WI38 (cell line): ENCODE data around the gene UBR1.

Experiments used
- H3K4me3 ChIP-seq: 2 replicates; pipeline ENCODE4 v1.5.1; 2011; ENCODE audit warnings: low read depth, mild to moderate bottlenecking, control low read depth, low read length
- CTCF ChIP-seq: IDR thresholded peaks from 2 replicates; pipeline ENCODE4 v1.5.1; 2012; ENCODE audit warnings: low read depth, mild to moderate bottlenecking, control low read depth, low read length

Gene UBR1

DNA sequence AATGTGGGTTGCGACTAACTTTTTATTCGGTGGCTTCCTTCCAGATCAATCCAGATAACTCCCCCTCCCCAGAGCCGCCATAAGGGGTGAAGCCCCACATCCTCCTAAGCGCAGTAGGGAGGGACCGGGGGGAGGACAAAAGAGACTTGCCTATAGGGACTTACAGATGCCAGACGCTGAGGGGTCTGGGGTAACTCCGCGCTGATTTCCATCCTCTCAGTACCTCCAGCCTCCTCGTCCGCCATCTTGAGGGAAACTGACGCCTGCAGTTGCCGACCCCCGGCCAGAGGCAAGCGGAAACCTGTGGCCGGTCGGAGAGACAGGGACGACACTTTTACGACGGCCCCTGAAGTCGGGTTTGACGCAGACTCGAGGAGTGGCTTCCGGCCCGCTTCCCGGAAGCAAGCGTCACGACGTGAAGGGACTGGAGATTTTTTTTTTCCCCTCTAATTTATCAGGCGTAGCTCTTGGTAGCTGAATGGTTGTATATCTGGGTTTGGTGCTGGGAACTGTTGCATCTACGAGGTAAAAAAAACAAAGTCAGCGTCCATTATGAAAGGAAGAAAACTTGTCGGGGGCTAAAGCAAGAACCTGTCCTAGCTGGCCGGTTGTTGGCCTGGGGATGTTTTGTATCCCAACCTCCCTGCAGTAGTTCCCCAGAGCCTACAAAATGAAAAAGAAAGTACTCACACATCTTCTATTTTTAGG is at the start of gene UBR1:
Gene UBR1, minus strand, starts transcription at position 261 of the 708 bp plus-strand sequence. Its CDS starts 16 bp downstream, at position 245.
- peak within 1 kb of the TSS; percentile 99 for H3K4me3 ChIP-seq

GRCh38 chr15:43153269-43153668 is 47.4 kb upstream of the UBR1 start:
- H3K4me3 ChIP-seq: no peak overlapping the region
- TF ChIP-seq CTCF: no peak

More for the DNA sequence above, at the start of gene UBR1:
- TF ChIP-seq CTCF: no peak

- TF ChIP-seq CTCF: no peak
- H3K4me3 ChIP-seq: no peak overlapping the region
Observed at GRCh38 chr15:43151688-43152087, 45.9 kb upstream of the UBR1 start.

DNA sequence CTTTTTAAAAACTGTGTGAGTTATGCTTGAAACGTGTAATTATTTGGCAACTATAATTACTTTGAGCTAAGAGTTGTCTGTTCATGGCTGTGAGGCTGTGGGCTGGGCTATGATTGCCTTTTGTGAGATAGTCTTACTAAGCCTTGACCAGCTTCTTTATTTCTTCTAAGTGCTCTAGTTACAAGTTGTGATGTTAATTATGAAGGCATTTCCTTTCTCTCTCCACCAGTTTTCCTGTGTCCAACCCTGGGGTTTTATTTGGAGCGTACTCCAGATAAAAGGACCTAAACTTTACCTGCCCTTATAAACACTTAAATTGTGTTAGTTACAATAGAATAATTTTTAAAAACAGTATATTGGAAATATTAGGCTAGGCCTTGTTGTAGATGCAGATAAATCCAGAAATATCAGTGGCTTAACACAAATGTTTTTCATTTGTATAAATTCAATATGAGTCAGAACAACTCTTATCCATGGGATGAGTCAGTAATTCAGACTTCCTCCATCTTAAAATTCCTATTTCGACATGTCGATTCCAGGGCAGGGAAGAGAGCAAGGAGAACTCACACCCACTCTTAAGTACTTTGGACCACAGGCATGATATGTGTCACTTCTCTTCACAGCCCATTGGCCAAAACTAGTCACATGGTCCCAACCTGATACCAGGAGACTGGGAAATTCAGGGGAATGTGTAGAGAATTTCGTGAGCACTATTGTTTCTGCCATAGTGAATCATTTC is 44.5 kb upstream of the UBR1 start:
- no peak for TF ChIP-seq CTCF
- H3K4me3 ChIP-seq: no peak overlapping the region

- TF ChIP-seq CTCF: no peak
- H3K4me3 ChIP-seq: no peak overlapping the region
Observed at GRCh38 chr15:43146184-43146583, 40.3 kb upstream of the UBR1 start.

DNA sequence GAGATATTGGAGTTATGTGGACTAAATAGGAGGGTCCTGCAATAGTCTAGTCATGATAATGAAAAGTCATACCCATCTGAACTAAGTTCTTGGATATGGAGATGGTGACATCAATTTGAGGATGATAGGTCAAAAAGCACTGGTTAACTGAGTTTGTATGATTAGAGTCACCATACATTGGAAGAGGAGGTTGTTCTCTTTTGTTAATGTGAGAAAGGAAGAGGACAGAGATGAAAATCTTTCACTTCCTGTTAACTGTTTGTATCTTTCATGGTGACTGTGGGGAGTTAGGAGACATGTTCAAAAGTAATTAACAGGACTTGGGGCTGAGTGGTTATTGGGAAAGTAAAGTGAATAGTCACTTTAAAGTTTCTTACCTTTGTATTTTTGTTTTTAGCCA is 38.7 kb upstream of the UBR1 start:
- no peak for TF ChIP-seq CTCF
- H3K4me3 ChIP-seq: no peak overlapping the region
